Activated naive CD4-positive, alpha-beta T cell (primary cell): ENCODE results near the gene ADARB2.

Experiments
- DNase-seq, 4 experiments: peaks; one replicate each; lab custom pipeline; 2025; lab: John Stamatoyannopoulos, UW

Gene ADARB2

GRCh38 chr10:1287487-1287886 lies 449.8 kb downstream of the ADARB2 start:
- DNase-seq = no peak

DNA sequence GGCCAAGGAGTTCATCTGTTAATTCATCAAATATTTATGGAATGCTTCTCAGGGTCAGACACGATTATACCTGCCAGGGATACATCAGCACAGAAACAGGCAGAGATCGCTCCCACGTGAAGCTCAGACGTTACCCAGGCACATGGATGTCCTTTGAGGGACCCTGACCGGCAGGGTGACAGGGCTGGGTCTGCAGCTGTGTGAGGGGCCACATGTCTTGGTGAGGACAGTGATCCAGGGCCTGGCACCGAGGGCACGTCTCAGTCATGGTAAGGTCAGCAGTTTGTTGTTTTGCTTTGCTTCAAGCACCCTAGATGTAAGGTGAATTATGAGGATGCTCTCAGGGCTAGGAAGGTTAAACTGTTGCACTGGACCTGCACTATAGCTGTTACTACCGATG lies 453.2 kb downstream of the ADARB2 start:
- no peak for DNase-seq

- no peak for DNase-seq
Measured at GRCh38 chr10:1281405-1281782, 455.9 kb downstream of the ADARB2 start.

- DNase-seq = no peak
Measured at GRCh38 chr10:1280466-1281404, 456.6 kb downstream of the ADARB2 start.

- no peak for DNase-seq
Measured at GRCh38 chr10:1278306-1278705, 459.0 kb downstream of the ADARB2 start.

DNA sequence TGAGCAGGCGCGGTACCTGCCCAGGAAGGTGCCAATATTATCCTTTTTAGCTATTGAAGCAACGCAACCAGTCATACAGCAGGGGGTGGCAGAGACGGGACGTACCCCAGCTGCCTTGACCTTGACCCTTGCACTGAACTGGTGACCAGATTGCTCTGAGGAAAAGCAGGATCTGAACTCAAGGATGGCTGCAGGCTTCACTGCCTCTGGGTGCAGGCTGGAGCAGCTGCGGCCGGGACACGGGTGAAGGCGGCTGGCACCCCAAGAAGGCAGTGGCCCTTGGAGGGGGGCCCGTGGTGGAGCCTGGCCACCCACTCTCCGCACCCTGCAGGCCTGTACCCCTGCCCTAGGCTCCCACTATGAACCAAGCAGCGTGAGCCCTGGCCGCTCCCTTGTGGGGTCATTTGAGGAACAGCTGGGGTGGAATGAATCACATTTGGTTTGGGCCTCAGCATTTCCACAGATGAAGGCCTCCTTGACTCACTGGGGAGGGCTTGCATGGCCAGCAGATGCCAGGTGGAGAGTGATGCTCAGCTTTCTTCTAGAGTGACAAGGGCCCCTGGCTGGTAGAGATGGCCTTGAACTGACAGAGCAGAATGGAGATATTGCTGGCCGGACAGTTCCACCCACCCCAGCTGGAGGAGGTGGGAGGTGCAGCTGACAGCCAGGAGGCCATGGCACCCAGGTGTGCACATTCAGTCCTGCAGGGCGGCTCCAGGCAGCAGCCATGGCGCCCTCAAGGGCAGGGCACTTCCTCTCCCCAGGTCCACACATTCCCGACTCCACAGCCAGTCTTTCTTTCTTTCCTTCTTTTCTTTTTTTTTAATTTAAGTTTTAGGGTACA lies 462.4 kb downstream of the ADARB2 start:
- DNase-seq = no peak

DNA sequence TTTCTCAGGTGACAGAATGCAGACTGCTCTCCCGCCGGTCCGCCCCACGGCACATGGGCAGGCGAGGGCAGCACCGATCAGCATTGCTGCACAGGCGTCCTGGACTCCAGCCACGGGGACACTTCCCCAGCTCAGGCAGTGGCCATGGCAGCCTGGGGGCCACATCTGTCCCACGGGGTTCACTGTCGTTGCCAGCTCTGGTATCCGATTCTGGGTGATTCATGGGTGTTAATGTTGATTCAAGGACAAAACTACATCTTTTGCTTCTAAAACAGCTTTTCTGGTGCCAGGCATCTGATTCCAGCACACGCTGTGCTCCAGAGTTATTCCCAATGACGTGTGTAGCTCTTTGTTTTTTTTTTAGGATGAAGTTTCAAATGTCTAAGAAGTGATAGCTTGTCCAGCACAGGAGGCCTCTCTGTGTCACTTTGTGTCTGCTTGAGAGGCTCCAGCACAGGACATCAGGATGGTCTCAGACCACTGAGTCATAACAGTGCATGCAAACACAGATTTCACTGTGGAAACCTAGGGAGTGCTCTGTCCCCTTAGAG lies 463.1 kb downstream of the ADARB2 start:
- DNase-seq = no peak

GRCh38 chr10:1273372-1274105 lies 463.8 kb downstream of the ADARB2 start:
- no peak for DNase-seq

GRCh38 chr10:1272777-1273161 lies 464.6 kb downstream of the ADARB2 start:
- no peak for DNase-seq

GRCh38 chr10:1272079-1272776 lies 465.1 kb downstream of the ADARB2 start:
- no peak for DNase-seq

- no peak for DNase-seq
Measured at GRCh38 chr10:1270906-1271305, 466.4 kb downstream of the ADARB2 start.

DNA sequence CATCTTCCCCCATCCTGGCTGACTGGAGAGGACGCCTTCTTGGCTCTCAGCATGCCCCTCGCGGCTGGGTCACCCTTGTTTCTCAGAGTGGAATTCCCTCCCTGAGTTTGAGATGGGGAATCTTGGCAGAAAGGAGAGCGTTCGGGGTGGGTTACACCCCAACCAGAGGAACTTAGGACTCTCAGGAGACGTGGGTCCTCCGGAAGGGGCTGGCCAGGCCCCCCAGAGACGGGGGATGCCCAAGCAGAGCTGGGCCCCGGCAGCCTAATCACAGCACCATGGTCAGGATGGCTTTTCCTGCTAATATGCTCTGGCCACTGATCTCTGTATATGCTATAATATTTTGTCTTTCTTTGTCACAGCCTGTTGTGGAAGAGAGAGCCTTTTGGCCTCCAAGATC lies 466.8 kb downstream of the ADARB2 start:
- no peak for DNase-seq

DNA sequence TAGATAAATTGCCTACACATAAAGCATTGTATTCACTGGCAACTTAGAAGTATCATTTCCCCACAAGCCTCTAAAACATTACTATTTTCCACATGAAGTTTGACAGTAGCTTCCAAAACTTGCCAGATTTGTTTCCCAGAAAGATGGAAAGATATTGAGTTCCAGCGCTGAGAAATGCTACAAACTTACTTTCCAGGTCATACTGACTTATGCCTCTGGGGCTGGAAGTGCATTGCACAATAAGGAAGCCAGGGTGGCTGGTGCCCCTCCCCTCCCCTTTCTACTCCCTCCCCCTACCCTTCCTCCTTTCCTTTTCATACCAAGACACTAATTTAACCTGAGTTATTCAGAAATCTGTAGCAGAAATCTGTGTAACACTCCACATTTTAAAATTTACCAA lies 468.5 kb downstream of the ADARB2 start:
- no peak for DNase-seq

DNA sequence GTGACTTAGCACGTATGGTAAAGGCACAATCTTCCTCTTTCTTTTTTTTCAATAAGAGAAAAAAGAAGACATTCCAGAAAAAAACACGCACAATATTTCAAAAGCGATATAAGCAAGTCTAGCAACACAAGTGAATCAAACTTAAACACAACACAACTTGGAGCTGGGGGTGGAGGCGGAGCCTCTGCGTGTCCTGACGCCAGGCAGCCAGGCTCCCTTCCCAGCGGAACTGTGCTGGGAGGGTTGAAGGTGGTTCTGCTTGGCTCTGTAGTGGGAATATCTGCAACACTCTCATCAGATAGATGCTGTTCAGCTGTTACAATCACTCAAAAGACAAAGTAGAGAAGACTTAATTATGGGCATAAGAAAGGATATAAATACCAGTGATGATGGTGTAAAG lies 469.8 kb downstream of the ADARB2 start:
- no peak for DNase-seq

GRCh38 chr10:1267148-1267547 lies 470.2 kb downstream of the ADARB2 start:
- no peak for DNase-seq

GRCh38 chr10:1266033-1266802 lies 471.1 kb downstream of the ADARB2 start:
- no peak for DNase-seq

DNA sequence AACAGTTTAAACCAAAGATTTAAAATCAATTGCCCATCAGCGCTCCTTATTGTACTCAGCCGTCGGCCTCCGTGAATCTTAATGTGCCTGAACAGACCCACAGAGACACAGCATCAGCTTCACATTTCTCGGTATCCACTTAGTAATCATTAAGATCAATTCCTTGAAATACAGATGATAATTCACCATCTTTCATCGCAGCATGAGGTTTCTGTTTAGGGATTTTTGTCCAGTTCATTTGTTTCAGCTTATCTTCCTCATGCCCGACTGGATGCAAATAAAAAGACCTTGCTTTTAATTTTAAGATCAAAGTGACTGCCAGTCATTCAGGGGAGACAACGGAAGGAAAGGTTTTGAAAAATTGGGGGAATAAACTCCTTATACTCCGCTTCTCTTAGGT lies 473.3 kb downstream of the ADARB2 start:
- DNase-seq = no peak

- DNase-seq = no peak
Measured at GRCh38 chr10:1257274-1257673, 480.1 kb downstream of the ADARB2 start.

GRCh38 chr10:1256432-1256725 lies 480.9 kb downstream of the ADARB2 start:
- DNase-seq = no peak

GRCh38 chr10:1255600-1256431 lies 481.5 kb downstream of the ADARB2 start:
- DNase-seq = no peak
